ENCODE results near the gene DDX50.

Gene DDX50

GRCh38 chr10:68895041-68895440 lies 6.1 kb upstream of the DDX50 start:
- Histone ChIP-seq H3K27ac (ENCODE audit: low read depth, low read length) (no peak overlapping the region), H3K14ac (ENCODE audit: low read length) (no peak overlapping the region), H2BK120ac (ENCODE audit: insufficient read depth, low read length, poor library complexity) (no peak overlapping the region), H3K18ac (ENCODE audit: low read length) (no peak overlapping the region), H3K79me1 (ENCODE audit: low read length) (no peaks in the 10 kb centered on the region), H3K9me3 (ENCODE audit: insufficient read depth, low read depth, low read length) (no peaks in the 10 kb centered on the region), H2AK5ac (ENCODE audit: low read length) (no peak overlapping the region), H2BK12ac (ENCODE audit: low read length) (no peak overlapping the region), H4K12ac (ENCODE audit: low read depth, low read length) (no peak overlapping the region), H2AFZ (ENCODE audit: insufficient read depth, low read length, poor library complexity) (no peak overlapping the region), H3K27me3 (ENCODE audit: insufficient read depth, low read length) (no peaks in the 10 kb centered on the region), H3K4me3 (ENCODE audit: low read depth, low read length) (no peak overlapping the region), H3K23ac (ENCODE audit: low read length) (no peak overlapping the region), H2BK5ac (ENCODE audit: low read depth, low read length, poor library complexity) (no peak overlapping the region), H3K36me3 (ENCODE audit: control insufficient read depth in 1 of 2, insufficient read depth in 2 of 2, low read length in 2 of 2) (no peaks in the 10 kb centered on the region), H3K79me2 (ENCODE audit: control insufficient read depth, insufficient read depth, low read length, poor library complexity) (no peaks in the 10 kb centered on the region), H3K4me1 (ENCODE audit: control insufficient read depth in 1 of 2, insufficient read depth in 2 of 2, low read length in 2 of 2) (no peaks in the 10 kb centered on the region), H4K91ac (ENCODE audit: low read depth, low read length) (no peak overlapping the region), H4K8ac (ENCODE audit: low read depth, low read length) (no peak overlapping the region), H3K4ac (ENCODE audit: low read depth, low read length) (no peak overlapping the region), H3K4me2 (ENCODE audit: low read length) (no peak overlapping the region), H3K9ac (ENCODE audit: low read length) (no peak overlapping the region)
- no peak for DNase-seq
- WGBS (ENCODE audit: extremely low coverage, insufficient coverage, insufficient read length), result no CpG with 5 or more reads among the region's 2 CpGs

- no peak overlapping the region for H3K4me3 ChIP-seq (ENCODE audit: low read depth, low read length)
- no peak overlapping the region for H3K4me2 ChIP-seq (ENCODE audit: low read length)
- H2BK120ac ChIP-seq (ENCODE audit: insufficient read depth, low read length, poor library complexity), result no peak overlapping the region
- no peak overlapping the region for H2AFZ ChIP-seq (ENCODE audit: insufficient read depth, low read length, poor library complexity)
- no peaks in the 10 kb centered on the region for H3K9me3 ChIP-seq (ENCODE audit: insufficient read depth, low read depth, low read length)
- no peak overlapping the region for H4K12ac ChIP-seq (ENCODE audit: low read depth, low read length)
- DNase-seq, result peak; percentile 54 to 76
- no peak overlapping the region for H2AK5ac ChIP-seq (ENCODE audit: low read length)
- no peak overlapping the region for H4K8ac ChIP-seq (ENCODE audit: low read depth, low read length)
- peaks cover 7% of the 10 kb centered on the region for H3K79me2 ChIP-seq (ENCODE audit: control insufficient read depth, insufficient read depth, low read length, poor library complexity)
- no peak overlapping the region for H3K18ac ChIP-seq (ENCODE audit: low read length)
- no peak overlapping the region for H3K4ac ChIP-seq (ENCODE audit: low read depth, low read length)
- WGBS (ENCODE audit: extremely low coverage, insufficient coverage, insufficient read length), result no CpG with 5 or more reads among the region's 3 CpGs
- H3K27ac ChIP-seq (ENCODE audit: low read depth, low read length), result no peak overlapping the region
- no peak overlapping the region for H2BK5ac ChIP-seq (ENCODE audit: low read depth, low read length, poor library complexity)
- H3K14ac ChIP-seq (ENCODE audit: low read length), result no peak overlapping the region
- H4K91ac ChIP-seq (ENCODE audit: low read depth, low read length), result no peak overlapping the region
- no peaks in the 10 kb centered on the region for H3K36me3 ChIP-seq (ENCODE audit: control insufficient read depth in 1 of 2, insufficient read depth in 2 of 2, low read length in 2 of 2)
- peaks cover 0 to 2% of the 10 kb centered on the region in 2 experiments for H3K4me1 ChIP-seq (ENCODE audit: control insufficient read depth in 1 of 2, insufficient read depth in 2 of 2, low read length in 2 of 2)
- H3K27me3 ChIP-seq (ENCODE audit: insufficient read depth, low read length), result no peaks in the 10 kb centered on the region
- H3K9ac ChIP-seq (ENCODE audit: low read length), result no peak overlapping the region
- no peak overlapping the region for H2BK12ac ChIP-seq (ENCODE audit: low read length)
- no peak overlapping the region for H3K23ac ChIP-seq (ENCODE audit: low read length)
- H3K79me1 ChIP-seq (ENCODE audit: low read length), result peaks cover 11% of the 10 kb centered on the region
These were observed 3.8 kb upstream of the DDX50 start for GRCh38 chr10:68897336-68897741.

- Histone ChIP-seq H2BK5ac (ENCODE audit: low read depth, low read length, poor library complexity) (no peak overlapping the region), H3K79me1 (ENCODE audit: low read length) (peaks cover 11% of the 10 kb centered on the region), H2BK12ac (ENCODE audit: low read length) (no peak overlapping the region), H4K91ac (ENCODE audit: low read depth, low read length) (no peak overlapping the region), H3K4me1 (ENCODE audit: control insufficient read depth in 1 of 2, insufficient read depth in 2 of 2, low read length in 2 of 2) (peaks cover 0 to 2% of the 10 kb centered on the region in 2 experiments), H3K4me3 (ENCODE audit: low read depth, low read length) (no peak overlapping the region), H3K79me2 (ENCODE audit: control insufficient read depth, insufficient read depth, low read length, poor library complexity) (peaks cover 7% of the 10 kb centered on the region), H2AK5ac (ENCODE audit: low read length) (no peak overlapping the region), H3K36me3 (ENCODE audit: control insufficient read depth in 1 of 2, insufficient read depth in 2 of 2, low read length in 2 of 2) (no peaks in the 10 kb centered on the region), H3K9me3 (ENCODE audit: insufficient read depth, low read depth, low read length) (no peaks in the 10 kb centered on the region), H2AFZ (ENCODE audit: insufficient read depth, low read length, poor library complexity) (no peak overlapping the region), H3K9ac (ENCODE audit: low read length) (no peak overlapping the region), H3K4me2 (ENCODE audit: low read length) (no peak overlapping the region), H2BK120ac (ENCODE audit: insufficient read depth, low read length, poor library complexity) (no peak overlapping the region), H3K27ac (ENCODE audit: low read depth, low read length) (no peak overlapping the region), H3K27me3 (ENCODE audit: insufficient read depth, low read length) (no peaks in the 10 kb centered on the region), H4K8ac (ENCODE audit: low read depth, low read length) (no peak overlapping the region), H3K4ac (ENCODE audit: low read depth, low read length) (no peak overlapping the region), H3K14ac (ENCODE audit: low read length) (no peak overlapping the region), H3K23ac (ENCODE audit: low read length) (no peak overlapping the region), H3K18ac (ENCODE audit: low read length) (no peak overlapping the region), H4K12ac (ENCODE audit: low read depth, low read length) (no peak overlapping the region)
- DNase-seq, result no peak
- WGBS (ENCODE audit: extremely low coverage, insufficient coverage, insufficient read length), result no CpG with 5 or more reads among the region's 8 CpGs
These were observed 1.8 kb upstream of the DDX50 start for GRCh38 chr10:68899186-68899745.

- Histone ChIP-seq H2AK5ac (ENCODE audit: low read length) (no peak overlapping the region), H3K4ac (ENCODE audit: low read depth, low read length) (peak overlapping the region; percentile 78), H3K14ac (ENCODE audit: low read length) (peak overlapping the region; percentile 89), H3K27ac (ENCODE audit: low read depth, low read length) (peak overlapping the region; percentile 95), H2AFZ (ENCODE audit: insufficient read depth, low read length, poor library complexity) (peak overlapping the region; percentile 63), H3K36me3 (ENCODE audit: control insufficient read depth in 1 of 2, insufficient read depth in 2 of 2, low read length in 2 of 2) (no peaks in the 10 kb centered on the region), H2BK5ac (ENCODE audit: low read depth, low read length, poor library complexity) (peak overlapping the region; percentile 96), H3K18ac (ENCODE audit: low read length) (peak overlapping the region; percentile 94), H3K27me3 (ENCODE audit: insufficient read depth, low read length) (no peaks in the 10 kb centered on the region), H4K8ac (ENCODE audit: low read depth, low read length) (peak overlapping the region; percentile 98), H3K9me3 (ENCODE audit: insufficient read depth, low read depth, low read length) (no peaks in the 10 kb centered on the region), H3K4me2 (ENCODE audit: low read length) (peak overlapping the region; percentile 59), H3K23ac (ENCODE audit: low read length) (no peak overlapping the region), H3K4me3 (ENCODE audit: low read depth, low read length) (peak overlapping the region; percentile 75), H4K12ac (ENCODE audit: low read depth, low read length) (peak overlapping the region; percentile 95), H2BK120ac (ENCODE audit: insufficient read depth, low read length, poor library complexity) (peak overlapping the region; percentile 81), H4K91ac (ENCODE audit: low read depth, low read length) (peak overlapping the region; percentile 96), H2BK12ac (ENCODE audit: low read length) (no peak overlapping the region), H3K4me1 (ENCODE audit: control insufficient read depth in 1 of 2, insufficient read depth in 2 of 2, low read length in 2 of 2) (peaks cover 0 to 2% of the 10 kb centered on the region in 2 experiments), H3K9ac (ENCODE audit: low read length) (peak overlapping the region; percentile 79), H3K79me2 (ENCODE audit: control insufficient read depth, insufficient read depth, low read length, poor library complexity) (peaks cover 7% of the 10 kb centered on the region), H3K79me1 (ENCODE audit: low read length) (peaks cover 11% of the 10 kb centered on the region)
- no CpG with 5 or more reads among the region's 40 CpGs for WGBS (ENCODE audit: extremely low coverage, insufficient coverage, insufficient read length)
- peak in 1 of 2 donors; percentile 68 for DNase-seq
These were observed 549 bp upstream of the DDX50 start for GRCh38 chr10:68900427-68901104.

Data from trophoblast cell (in vitro differentiated cells and primary cell).